Natural killer cell treated with Interleukin-12 subunit alpha and Interleukin-12 subunit beta and Interleukin-15 and Interleukin-18, amount 100 ng/mL, for 72 hours (primary cell): ENCODE results near the gene PLA2G4F. TPM values are rescaled to one million over a fixed set of nuclear protein-coding genes. Genes with fewer than 3 reads are reported as not detected.

Source experiments
- ATAC-seq, 2 donors: fragments of 150-1000 bp; cut with Tn5 transposase in 1 of 2; sonication (Bioruptor Pico), chemical (Tn5 transposase) in 1 of 2; 2 replicates each; pipeline ENCODE4 v1.10.0; 2021
- DNase-seq: peaks from one replicate; pipeline ENCODE4 v3.0.0; 2022; ENCODE audit warnings: low spot score
- H3K27ac Mint-ChIP-seq, 2 donors: 1 replicate in 1 of 2; 2 replicates in 1 of 2; pipeline ENCODE4 v1.8.0; 2022; ENCODE audit warnings: mixed read lengths in 2 of 2, mild to moderate bottlenecking in 1 of 2, moderate library complexity in 1 of 2
- H3K27me3 Mint-ChIP-seq, 2 donors: 1 replicate in 1 of 2; 2 replicates in 1 of 2; pipeline ENCODE4 v1.8.0; 2022; ENCODE audit warnings: mixed read lengths in 2 of 2
- H3K36me3 Mint-ChIP-seq: one replicate; pipeline ENCODE4 v1.8.0; 2022; ENCODE audit warnings: mixed read lengths
- H3K4me1 Mint-ChIP-seq, 2 donors: 1 replicate in 1 of 2; 2 replicates in 1 of 2; pipeline ENCODE4 v1.8.0; 2022; ENCODE audit warnings: low read depth in 2 of 2, mixed read lengths in 2 of 2, mild to moderate bottlenecking in 1 of 2
- H3K4me3 Mint-ChIP-seq: one replicate; pipeline ENCODE4 v1.8.0; 2022; ENCODE audit warnings: mixed read lengths
- H3K9me3 Mint-ChIP-seq: 2 replicates; pipeline ENCODE4 v1.8.0; 2022; ENCODE audit warnings: mixed read lengths
- total RNA-seq, 2 donors: library from RNA; stranded (reverse); gene quantifications; one replicate each; pipeline ENCODE4 v1.2.3, GENCODE V29; 2022

Gene PLA2G4F
- total RNA-seq, 2 donors from 2014 or later, result not detected

DNA sequence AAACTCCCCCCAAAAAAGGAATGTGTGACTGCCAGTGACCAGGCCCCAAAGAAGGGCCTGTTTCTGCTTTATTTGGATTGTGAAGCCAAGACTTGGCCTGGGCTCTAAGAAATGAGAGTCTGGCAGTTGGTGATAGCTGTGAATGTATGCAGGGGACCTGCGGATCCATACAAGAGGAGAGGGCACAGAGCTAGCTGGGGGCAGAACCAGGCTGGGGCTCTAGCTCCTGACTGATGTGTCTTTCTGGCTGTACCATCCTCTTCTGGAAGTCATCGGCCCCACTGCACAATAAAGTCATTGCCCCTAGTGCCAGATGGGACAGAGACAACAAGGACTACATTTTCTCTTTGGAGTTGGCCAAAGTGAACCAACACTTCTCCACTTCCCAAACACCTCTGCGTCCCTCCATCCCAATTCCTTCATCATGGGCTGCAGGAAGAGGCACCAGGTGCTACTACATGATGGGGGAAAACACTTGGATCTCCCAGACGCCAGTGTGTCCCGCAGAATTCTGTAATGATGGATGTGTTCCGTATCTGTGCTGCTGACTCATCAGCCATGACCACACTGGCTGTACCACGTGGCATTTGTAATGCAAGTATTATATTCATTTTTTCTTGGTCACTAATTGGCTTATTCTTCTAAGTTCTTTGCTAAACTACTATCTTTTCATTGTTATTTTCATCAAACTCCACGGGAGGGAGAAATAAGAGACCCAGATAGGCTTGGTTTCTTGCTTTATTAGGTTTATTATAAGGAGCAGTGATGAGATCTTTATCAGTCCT is 1.7 kb upstream of the PLA2G4F start:
- Mint-ChIP-seq H3K27me3 (peaks cover 0 to 7% of the 10 kb centered on the region in 2 donors), H3K27ac (no peak overlapping the region), H3K36me3 (peaks cover 10% of the 10 kb centered on the region), H3K4me3 (no peak overlapping the region), H3K9me3 (no peaks in the 10 kb centered on the region), H3K4me1 (peaks cover 0 to 5% of the 10 kb centered on the region in 2 donors)
- DNase-seq (no peak), ATAC-seq (no peak)

DNA sequence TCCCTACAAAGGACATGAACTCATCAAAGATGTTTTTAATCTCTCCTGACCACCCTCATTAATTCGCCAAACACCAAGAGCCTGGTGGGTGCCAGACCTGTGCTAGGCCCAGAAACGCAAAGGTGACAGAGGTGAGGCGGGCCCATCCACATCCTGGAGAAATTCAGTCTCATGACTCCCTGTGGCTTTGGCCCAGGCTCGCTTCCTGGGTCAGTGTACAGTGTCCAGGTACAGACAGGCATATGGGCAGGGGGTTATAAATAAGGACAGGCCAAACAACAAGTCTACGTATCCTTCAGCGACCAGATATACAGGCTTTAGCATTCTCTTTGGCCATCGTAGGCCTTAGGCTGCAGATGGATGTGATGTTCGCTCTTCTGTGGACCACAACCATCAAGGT is 945 bp upstream of the PLA2G4F start:
- no peak overlapping the region for H3K27ac Mint-ChIP-seq
- H3K4me1 Mint-ChIP-seq, result peaks cover 0 to 5% of the 10 kb centered on the region in 2 donors
- H3K36me3 Mint-ChIP-seq, result peaks cover 5% of the 10 kb centered on the region
- H3K9me3 Mint-ChIP-seq, result no peaks in the 10 kb centered on the region
- DNase-seq (no peak), ATAC-seq (no peak)
- peaks cover 0 to 7% of the 10 kb centered on the region in 2 donors for H3K27me3 Mint-ChIP-seq
- H3K4me3 Mint-ChIP-seq, result no peak overlapping the region

DNA sequence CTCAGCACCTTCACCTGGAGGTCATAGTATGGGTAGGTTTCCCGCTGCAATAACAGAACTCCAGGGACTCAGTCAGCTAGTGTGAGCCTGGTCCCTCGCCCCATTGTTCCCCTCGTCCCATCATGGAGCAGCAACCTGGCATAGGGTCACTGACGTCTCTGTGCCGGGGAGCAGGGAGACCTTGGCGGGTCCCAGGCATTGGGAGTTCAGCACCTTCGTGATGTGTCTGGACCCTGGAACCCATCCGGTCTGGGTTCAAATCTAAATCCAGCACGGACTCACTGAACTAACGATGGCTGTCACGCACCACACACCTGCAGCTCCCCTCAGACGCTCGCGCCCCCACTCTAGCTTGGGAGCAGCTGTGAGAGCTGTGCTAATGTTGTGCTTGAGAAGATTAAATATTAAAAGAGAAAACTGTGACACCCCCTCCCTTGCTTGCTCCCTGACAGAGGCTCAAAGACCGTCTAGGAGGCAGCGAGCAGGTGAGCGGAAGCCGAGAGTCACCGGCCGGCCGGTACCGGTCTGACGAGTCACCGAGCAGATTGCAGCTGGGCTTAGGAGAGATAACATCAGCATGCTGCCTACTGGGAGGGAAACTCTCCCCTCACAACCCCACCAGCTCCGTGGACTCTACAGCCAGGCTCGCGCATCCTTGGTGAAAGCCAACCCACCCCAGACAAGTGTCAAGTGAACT is 742 bp downstream of the PLA2G4F start:
- ATAC-seq (no peak), DNase-seq (no peak)
- Mint-ChIP-seq H3K27ac (no peak overlapping the region), H3K9me3 (no peaks in the 10 kb centered on the region), H3K4me1 (peaks cover 0 to 5% of the 10 kb centered on the region in 2 donors), H3K4me3 (no peak overlapping the region), H3K36me3 (no peaks in the 10 kb centered on the region), H3K27me3 (peaks cover 0 to 7% of the 10 kb centered on the region in 2 donors)

DNA sequence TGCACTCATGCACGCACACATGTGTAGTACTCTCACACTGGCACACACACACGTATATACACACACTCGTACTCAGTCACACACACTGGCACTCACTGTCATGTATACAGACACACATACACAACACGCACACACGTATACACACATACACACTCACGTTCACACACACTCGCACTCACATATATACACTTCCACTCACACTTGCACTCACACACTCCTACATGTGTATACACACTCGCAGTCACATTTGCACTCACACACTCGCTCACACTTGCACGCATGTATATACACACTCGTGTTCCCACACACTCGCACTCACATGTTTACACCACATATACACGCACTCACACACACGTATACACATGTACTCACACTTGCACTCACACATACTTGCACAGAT is 1.5 kb downstream of the PLA2G4F start:
- no peak overlapping the region for H3K27ac Mint-ChIP-seq
- DNase-seq (no peak), ATAC-seq (no peak)
- no peaks in the 10 kb centered on the region for H3K9me3 Mint-ChIP-seq
- H3K36me3 Mint-ChIP-seq, result no peaks in the 10 kb centered on the region
- H3K4me3 Mint-ChIP-seq, result no peak overlapping the region
- H3K27me3 Mint-ChIP-seq, result peaks cover 0 to 7% of the 10 kb centered on the region in 2 donors
- peaks cover 0 to 5% of the 10 kb centered on the region in 2 donors for H3K4me1 Mint-ChIP-seq

DNA sequence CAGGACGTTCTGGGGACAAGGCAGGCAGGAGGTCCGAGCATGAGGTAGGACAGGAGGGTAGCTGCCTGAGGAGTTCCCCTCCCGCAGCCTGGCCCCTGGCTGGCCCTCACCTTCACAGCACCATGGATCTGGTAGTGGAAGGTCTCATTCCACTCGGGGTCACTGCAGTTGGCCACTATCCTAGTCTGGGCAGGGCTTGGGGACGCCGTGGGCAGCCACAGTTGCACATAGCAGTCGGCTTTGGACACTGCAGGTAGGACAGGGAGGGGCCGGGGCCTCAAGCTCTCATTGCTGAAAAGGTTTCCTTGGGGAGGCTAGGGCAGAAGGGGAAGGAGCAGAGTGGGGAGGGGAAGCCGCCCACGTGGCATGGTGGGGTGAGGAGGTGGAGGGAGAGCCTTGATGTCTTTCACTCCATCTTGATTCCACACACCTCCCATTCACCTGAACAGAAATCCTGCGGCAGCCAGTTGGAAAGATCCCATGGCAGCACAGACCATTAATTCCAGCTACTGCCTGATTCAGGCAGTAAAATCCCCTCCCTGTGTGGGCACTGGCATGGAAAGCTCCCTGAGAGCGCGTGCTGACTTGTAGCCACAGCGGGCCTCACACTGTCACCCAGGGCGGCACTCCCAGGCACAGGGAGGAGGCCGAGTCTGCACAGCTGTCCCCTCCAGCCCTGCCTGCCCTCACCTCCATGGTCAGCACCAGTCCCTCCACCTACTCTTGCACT is 2.1 kb downstream of the PLA2G4F start:
- DNase-seq, result no peak
- Mint-ChIP-seq H3K4me3 (no peak overlapping the region), H3K36me3 (no peaks in the 10 kb centered on the region), H3K4me1 (peaks cover 0 to 5% of the 10 kb centered on the region in 2 donors), H3K9me3 (no peaks in the 10 kb centered on the region), H3K27me3 (peaks cover 0 to 7% of the 10 kb centered on the region in 2 donors), H3K27ac (no peak overlapping the region)
- ATAC-seq, result no peak

DNA sequence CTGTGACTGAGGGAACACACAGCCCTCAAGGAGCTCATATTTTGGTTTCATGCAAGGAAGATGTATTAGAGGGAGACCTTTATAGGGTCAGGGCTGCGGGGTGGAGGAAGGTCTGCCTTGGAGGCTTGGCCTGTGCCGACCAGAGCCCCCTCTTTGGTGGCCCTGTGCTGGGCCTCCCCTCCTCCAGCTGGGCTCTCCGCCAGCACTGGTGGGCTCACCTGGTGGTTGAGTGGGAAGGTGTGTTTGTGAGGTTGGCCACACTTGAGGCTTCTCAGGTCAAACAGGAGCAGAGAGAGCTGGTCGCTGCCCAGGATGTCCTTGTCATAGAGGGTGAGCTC is 2.6 kb downstream of the PLA2G4F start:
- no peaks in the 10 kb centered on the region for H3K36me3 Mint-ChIP-seq
- ATAC-seq (no peak), DNase-seq (no peak)
- H3K27me3 Mint-ChIP-seq, result peaks cover 0 to 7% of the 10 kb centered on the region in 2 donors
- no peak overlapping the region for H3K27ac Mint-ChIP-seq
- no peak overlapping the region for H3K4me3 Mint-ChIP-seq
- peaks cover 0 to 5% of the 10 kb centered on the region in 2 donors for H3K4me1 Mint-ChIP-seq
- H3K9me3 Mint-ChIP-seq, result no peaks in the 10 kb centered on the region

DNA sequence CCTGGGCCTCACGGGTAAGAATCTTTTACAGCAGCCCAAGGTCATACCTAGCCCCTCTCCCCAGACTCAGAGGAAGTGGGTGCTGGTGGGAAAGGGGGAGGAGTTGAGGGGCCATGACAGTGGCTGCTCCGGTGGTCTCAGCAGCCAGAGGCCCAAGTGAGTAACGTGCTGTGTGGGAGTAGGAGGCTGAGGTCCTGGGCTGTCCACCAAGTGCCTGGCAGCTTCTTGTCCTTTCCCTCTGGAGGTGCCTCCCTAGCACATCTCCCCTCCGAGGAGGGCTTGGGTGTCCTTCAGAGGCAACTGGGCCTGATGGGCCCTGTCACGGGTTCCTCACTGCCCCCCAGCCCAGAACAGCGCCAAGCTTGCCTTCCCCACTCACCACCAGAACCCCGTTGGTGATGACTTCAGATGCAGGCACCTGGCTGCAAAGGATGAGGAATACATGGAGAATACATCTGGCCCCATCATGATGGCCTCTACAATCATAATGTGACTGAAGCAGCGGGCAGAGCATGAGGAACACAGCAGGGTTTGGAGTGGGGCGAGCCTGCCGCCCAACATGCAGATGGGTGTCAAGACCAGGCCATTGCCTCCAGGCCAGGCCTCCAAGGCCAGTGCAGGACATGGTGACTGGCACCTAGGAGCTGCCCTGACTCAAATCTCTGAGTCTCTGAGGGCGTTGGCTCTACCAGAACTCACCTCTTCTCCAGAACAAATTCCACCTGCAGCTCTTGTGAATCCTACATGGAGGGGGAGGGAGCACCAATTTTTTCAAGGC is 3.3 kb downstream of the PLA2G4F start:
- H3K36me3 Mint-ChIP-seq, result no peaks in the 10 kb centered on the region
- H3K9me3 Mint-ChIP-seq, result no peaks in the 10 kb centered on the region
- no peaks in the 10 kb centered on the region for H3K4me1 Mint-ChIP-seq
- peaks cover 0 to 7% of the 10 kb centered on the region in 2 donors for H3K27me3 Mint-ChIP-seq
- DNase-seq, result no peak
- ATAC-seq, result no peak
- no peak overlapping the region for H3K27ac Mint-ChIP-seq
- no peak overlapping the region for H3K4me3 Mint-ChIP-seq

DNA sequence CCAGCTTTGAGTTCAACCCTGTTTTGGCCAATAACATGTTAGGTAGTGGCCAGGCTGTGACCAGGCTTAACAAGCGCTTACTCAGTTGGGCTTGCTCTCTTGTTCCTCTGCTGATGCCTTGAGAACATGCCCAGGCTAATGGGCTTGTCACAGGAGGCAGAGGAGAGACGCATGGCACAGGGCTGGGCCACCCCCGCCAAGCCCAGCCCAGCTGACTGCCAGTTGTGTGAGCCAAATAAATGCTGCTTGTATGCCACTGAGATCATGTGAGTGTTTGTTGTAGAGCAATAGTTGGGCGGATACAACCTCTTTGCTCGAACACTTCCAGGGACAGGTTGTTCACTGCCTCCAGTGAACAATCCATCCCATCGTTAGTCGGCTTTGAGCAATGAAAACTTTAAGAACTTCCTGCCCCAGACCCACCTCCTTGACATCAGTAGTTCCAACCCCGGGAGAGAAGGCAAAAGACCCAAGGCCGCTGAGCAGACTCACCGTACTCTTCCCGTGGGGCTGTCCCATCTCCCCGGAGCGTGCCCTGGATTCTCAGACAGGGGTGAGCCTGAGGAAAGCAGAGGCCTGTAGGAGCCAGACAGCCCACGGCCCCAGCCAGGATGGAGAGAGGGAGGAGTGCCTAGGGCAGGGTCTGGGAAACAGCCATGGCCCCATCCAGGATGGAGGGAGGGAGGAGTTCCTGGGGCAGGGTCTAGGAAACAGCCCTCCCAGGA is 4.1 kb downstream of the PLA2G4F start:
- Mint-ChIP-seq H3K4me1 (no peaks in the 10 kb centered on the region), H3K9me3 (no peaks in the 10 kb centered on the region), H3K27me3 (peaks cover 0 to 7% of the 10 kb centered on the region in 2 donors), H3K36me3 (no peaks in the 10 kb centered on the region), H3K27ac (no peak overlapping the region), H3K4me3 (no peak overlapping the region)
- no peak for DNase-seq
- ATAC-seq, result no peak

DNA sequence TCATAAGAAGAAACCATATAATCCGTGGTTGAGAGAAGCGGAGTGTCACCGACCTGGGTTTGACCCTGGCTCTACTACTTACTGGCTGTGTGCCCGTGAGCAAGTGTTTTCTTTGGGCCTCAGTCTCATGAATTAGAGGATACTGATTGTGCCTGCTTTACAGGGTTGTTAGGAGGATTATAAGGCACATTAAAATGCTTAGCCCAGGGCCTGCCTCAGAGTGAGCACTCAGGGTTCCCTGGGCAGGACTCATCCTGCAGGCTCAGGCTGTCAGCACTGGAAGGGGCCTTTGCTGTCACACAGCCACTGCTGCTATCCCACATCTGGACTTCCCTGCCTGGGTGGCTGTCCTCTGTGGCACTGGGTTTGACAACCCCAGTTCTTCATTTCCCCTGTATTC is 4.7 kb downstream of the PLA2G4F start:
- Mint-ChIP-seq H3K9me3 (no peaks in the 10 kb centered on the region), H3K4me3 (no peak overlapping the region), H3K36me3 (no peaks in the 10 kb centered on the region), H3K27me3 (peaks cover 0 to 7% of the 10 kb centered on the region in 2 donors), H3K4me1 (no peaks in the 10 kb centered on the region), H3K27ac (no peak overlapping the region)
- ATAC-seq, result no peak
- DNase-seq, result no peak

DNA sequence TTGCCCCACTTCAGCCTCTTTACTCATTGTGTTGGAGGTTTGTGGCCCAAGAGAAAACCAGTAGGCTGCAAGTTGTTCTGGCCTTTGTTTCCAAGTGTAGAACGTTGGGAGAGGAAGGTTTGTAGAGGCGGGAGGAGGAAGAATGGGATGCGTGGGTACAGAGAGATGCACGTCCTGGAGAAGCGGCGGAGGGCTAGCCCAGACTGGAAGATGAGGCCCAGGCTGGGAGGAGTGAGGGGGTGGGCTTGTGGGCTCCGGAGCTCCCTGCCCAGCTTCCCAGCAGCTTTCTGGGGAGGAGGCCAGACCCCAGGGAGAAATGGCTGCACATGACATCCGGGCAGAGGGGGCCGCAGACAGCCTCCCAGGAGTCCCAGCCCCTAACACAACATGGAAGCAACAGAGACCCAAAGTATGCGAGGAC is 5.3 kb downstream of the PLA2G4F start:
- Mint-ChIP-seq H3K9me3 (no peaks in the 10 kb centered on the region), H3K27ac (no peak overlapping the region), H3K36me3 (no peaks in the 10 kb centered on the region), H3K27me3 (peaks cover 0 to 7% of the 10 kb centered on the region in 2 donors), H3K4me1 (no peaks in the 10 kb centered on the region), H3K4me3 (no peak overlapping the region)
- DNase-seq (no peak), ATAC-seq (no peak)

DNA sequence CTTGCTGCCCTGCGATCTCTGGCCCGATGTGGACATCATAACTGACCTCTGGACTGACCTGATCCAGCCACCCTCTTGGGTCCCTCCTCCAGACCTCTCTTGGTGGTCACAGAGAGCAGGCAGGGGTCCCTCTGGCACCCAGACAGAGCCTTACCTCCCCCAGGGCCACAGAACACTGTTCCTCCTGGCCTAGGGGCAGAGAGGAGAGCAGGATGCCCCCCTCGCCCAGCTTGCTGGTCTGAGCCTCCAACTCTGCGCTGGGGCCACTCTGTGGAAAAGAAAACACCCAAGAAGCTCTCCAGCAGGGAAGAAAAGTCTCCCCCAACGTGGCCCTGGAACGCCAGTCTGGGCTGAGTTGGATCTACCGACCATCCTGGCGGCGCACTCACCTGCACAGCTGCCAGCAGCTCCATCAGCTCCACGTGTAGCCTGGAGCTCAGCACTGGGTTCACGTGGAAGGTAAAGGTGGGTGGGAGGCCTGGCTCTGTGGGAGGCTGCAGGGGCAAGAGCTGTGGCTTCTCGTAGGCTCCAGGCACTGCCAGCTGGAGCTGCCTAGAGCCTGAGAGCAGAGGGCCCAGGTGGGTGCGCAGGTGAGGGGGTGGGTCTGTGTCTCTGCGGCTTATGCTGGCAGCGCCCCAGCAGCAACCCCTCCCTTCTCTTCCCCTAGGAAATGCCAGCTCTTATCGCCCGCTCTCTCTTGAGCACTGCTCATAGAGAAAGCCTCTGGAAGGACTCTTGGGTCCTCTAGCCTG is 6.0 kb downstream of the PLA2G4F start:
- H3K27me3 Mint-ChIP-seq, result peaks cover 0 to 7% of the 10 kb centered on the region in 2 donors
- no peak overlapping the region for H3K27ac Mint-ChIP-seq
- no peak overlapping the region for H3K4me3 Mint-ChIP-seq
- H3K36me3 Mint-ChIP-seq, result no peaks in the 10 kb centered on the region
- DNase-seq, result no peak
- H3K9me3 Mint-ChIP-seq, result no peaks in the 10 kb centered on the region
- H3K4me1 Mint-ChIP-seq, result no peaks in the 10 kb centered on the region
- ATAC-seq, result no peak

DNA sequence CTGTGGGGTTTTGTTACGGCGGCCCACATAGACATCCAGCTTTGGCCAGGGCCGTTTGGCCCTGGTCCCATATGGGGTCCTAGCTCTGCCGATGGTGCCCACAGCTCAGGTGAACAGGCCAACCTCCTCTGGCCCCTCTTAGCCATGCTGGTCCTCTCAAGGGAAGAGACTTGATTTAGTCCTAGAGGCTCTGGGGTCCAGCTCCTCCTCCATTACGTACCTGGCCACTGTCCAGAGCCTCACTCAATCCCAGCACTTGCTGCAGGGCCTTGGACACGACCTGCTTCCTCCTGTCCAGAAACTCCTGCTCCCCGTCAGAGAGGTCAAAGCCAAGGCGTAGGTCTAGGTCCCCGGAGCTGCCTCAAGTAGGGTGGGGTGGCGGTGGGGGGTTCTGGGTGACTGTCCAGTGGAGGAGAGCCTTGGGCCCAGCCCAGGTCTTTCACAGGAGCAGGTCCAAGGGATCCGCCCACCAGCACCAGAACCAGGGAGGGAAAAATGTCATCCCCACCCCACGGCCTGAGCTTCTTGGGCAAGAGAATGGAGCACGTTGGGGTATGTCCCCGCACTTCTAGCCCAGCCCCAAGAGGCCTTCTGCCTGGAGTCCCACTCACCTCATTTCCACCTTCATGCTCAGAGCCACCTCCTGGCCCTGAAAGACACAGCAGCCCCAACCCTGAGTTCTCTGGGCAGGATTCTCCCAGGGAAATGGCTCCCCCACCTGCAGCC is 6.8 kb downstream of the PLA2G4F start:
- H3K27ac Mint-ChIP-seq, result no peak overlapping the region
- ATAC-seq, result no peak
- no peaks in the 10 kb centered on the region for H3K9me3 Mint-ChIP-seq
- no peaks in the 10 kb centered on the region for H3K36me3 Mint-ChIP-seq
- DNase-seq, result no peak
- no peaks in the 10 kb centered on the region for H3K4me1 Mint-ChIP-seq
- no peak overlapping the region for H3K4me3 Mint-ChIP-seq
- H3K27me3 Mint-ChIP-seq, result no peaks in the 10 kb centered on the region
